GM12892 (cell line): ENCODE measurements around the gene FATE1.

Source experiments
- POLR2A ChIP-seq: IDR thresholded peaks from 2 replicates; pipeline ENCODE4 v1.6.1; 2011; ENCODE audit warnings: low read depth, low read length, control low read depth
- POLR2AphosphoS5 ChIP-seq: IDR thresholded peaks from 2 replicates; pipeline ENCODE4 v1.6.1; 2011; ENCODE audit warnings: low read depth, low read length, control low read depth
- TAF1 ChIP-seq: IDR thresholded peaks from 2 replicates; pipeline ENCODE4 v1.6.1; 2011; ENCODE audit warnings: low read depth, mild to moderate bottlenecking, control low read depth, low read length, borderline replicate concordance

- TF ChIP-seq POLR2A (no peak), POLR2AphosphoS5 (no peak), TAF1 (no peak)
Measured at GRCh38 chrX:151711787-151712186, 4.0 kb upstream of the FATE1 start.
